22Rv1 (cell line): ENCODE data around the gene NBAS.

Experiments
- ZFX ChIP-seq: fragments of 450-650 bp; IDR thresholded peaks from 2 replicates; pipeline ENCODE4 v1.6.1; 2017; ENCODE audit warnings: antibody characterized with exemption, borderline replicate concordance
- TF ChIP-seq, protein P1 (sequence below): fragments of 450-650 bp; IDR thresholded peaks from 2 replicates; pipeline ENCODE4 v1.5.1; 2017; ENCODE audit warnings: mild to moderate bottlenecking

DNA sequence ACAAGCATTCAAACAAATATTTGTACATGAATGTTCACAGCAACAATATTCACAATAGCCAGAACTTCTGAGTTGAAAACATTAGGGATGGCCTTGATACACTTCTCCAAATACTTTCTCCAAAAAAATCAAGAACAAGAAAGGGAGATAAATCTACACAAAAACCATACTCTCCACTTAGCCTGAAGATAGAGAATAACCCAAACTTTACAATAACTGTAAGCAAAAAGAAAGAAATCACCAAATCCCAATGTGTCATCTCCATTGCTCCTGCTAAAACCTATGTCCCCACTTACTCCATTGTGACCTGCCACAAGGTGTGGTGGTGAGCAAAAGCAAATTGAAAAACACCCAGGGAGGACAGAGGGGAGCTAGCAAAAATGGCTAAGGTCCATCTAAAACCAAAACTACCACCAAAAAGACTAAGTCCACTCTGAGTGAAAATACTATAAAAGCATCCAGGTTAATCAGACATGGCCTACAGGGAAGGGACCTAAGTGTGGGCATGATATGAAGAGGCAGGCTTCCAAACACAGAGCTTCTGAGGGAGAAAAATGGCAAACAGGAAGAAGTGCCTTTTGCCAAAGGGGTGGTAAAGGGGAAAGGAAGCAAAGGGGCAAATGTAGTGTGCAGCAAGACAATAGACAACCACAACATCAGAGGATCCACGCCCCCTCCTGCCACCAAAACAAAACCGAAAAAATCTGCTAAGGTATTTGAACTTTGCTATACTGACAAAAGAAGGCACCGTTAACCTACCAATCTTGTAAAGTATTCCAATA lies 56.1 kb downstream of the NBAS start:
- TF ChIP-seq, protein P1, sequence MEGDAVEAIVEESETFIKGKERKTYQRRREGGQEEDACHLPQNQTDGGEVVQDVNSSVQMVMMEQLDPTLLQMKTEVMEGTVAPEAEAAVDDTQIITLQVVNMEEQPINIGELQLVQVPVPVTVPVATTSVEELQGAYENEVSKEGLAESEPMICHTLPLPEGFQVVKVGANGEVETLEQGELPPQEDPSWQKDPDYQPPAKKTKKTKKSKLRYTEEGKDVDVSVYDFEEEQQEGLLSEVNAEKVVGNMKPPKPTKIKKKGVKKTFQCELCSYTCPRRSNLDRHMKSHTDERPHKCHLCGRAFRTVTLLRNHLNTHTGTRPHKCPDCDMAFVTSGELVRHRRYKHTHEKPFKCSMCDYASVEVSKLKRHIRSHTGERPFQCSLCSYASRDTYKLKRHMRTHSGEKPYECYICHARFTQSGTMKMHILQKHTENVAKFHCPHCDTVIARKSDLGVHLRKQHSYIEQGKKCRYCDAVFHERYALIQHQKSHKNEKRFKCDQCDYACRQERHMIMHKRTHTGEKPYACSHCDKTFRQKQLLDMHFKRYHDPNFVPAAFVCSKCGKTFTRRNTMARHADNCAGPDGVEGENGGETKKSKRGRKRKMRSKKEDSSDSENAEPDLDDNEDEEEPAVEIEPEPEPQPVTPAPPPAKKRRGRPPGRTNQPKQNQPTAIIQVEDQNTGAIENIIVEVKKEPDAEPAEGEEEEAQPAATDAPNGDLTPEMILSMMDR: no peak
- no peak for TF ChIP-seq ZFX
